Measurements from ENCODE around the gene ATP4B. TPM values are rescaled to one million over a fixed set of nuclear protein-coding genes. Genes with fewer than 3 reads are reported as not detected.

The ATP4B gene
- total RNA-seq, 1 donor from 2014 or later: not detected

- no peak for TF ChIP-seq CTCF (IDR thresholded peaks at IDR 0.05)
- intact Hi-C loops (cut with DNase I): no loop called here
- Histone ChIP-seq H3K4me1 (no peaks in the 10 kb centered on the region), H3K27me3 (no peaks in the 10 kb centered on the region), H3K36me3 (peaks cover 34 to 45% of the 10 kb centered on the region in 2 donors), H3K4me3 (no peak overlapping the region), H3K9me3 (no peaks in the 10 kb centered on the region), H3K27ac (no peak overlapping the region)
- peak in 1 of 2 donors; percentile 12 for DNase-seq (ENCODE audit: low spot score in 2 of 2)
Measured at GRCh38 chr13:113638173-113638746, 19.7 kb downstream of the ATP4B start.

- no peaks in the 10 kb centered on the region for H3K9me3 ChIP-seq
- peaks cover 37 to 45% of the 10 kb centered on the region in 2 donors for H3K36me3 ChIP-seq
- intact Hi-C loops (cut with DNase I): no loop called here
- H3K4me1 ChIP-seq: no peaks in the 10 kb centered on the region
- no peak for TF ChIP-seq CTCF (IDR thresholded peaks at IDR 0.05)
- no peak overlapping the region for H3K4me3 ChIP-seq
- no peak overlapping the region for H3K27ac ChIP-seq
- no peaks in the 10 kb centered on the region for H3K27me3 ChIP-seq
- peak in 1 of 2 donors; percentile 48 for DNase-seq (ENCODE audit: low spot score in 2 of 2)
Measured at GRCh38 chr13:113637262-113638160, 20.5 kb downstream of the ATP4B start.

DNA sequence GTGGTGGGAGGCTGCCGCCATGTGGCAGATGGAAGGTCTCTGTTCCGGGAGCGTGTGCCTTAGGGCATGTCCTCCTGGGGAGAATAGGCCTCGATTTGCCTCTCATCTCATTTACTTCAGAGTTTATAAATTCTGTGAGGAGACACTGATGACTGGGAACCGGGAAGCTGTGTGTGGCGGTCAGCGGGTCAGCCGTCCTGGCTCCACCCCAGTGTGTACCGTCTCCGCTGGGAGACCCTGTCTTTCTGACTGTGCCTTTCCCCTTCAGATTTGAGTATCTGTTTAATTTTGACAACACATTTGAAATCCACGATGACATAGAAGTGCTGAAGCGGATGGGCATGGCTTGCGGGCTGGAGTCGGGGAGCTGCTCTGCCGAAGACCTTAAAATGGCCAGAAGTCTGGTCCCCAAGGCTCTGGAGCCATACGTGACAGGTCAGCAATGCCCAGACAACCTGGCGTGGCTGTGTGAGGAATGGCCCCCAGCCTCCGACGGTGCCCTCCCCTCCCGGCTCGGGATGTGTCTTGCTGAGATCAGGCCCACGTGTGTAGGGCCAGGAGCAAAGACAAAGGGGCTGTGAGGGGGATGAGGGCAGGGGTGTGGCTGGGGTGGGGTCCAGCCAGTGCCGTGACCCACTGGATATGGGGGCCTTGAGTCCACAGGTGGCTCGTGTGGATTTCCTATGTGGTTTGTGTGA lies 21.6 kb downstream of the ATP4B start:
- Histone ChIP-seq H3K36me3 (peaks cover 37 to 41% of the 10 kb centered on the region in 2 donors), H3K27me3 (no peaks in the 10 kb centered on the region), H3K4me3 (no peak overlapping the region), H3K4me1 (no peaks in the 10 kb centered on the region), H3K27ac (no peak overlapping the region), H3K9me3 (no peaks in the 10 kb centered on the region)
- no peak for DNase-seq (ENCODE audit: low spot score in 2 of 2)
- TF ChIP-seq CTCF (IDR thresholded peaks at IDR 0.05): no peak
- intact Hi-C loops (cut with DNase I): no loop called here

GRCh38 chr13:113635709-113636108 lies 22.3 kb downstream of the ATP4B start:
- H3K4me3 ChIP-seq: no peak overlapping the region
- peaks cover 39% of the 10 kb centered on the region in 2 donors for H3K36me3 ChIP-seq
- intact Hi-C loops (cut with DNase I): no loop called here
- H3K27ac ChIP-seq: no peak overlapping the region
- H3K4me1 ChIP-seq: no peaks in the 10 kb centered on the region
- no peak for TF ChIP-seq CTCF (IDR thresholded peaks at IDR 0.05)
- no peaks in the 10 kb centered on the region for H3K27me3 ChIP-seq
- no peaks in the 10 kb centered on the region for H3K9me3 ChIP-seq
- DNase-seq (ENCODE audit: low spot score in 2 of 2): no peak

DNA sequence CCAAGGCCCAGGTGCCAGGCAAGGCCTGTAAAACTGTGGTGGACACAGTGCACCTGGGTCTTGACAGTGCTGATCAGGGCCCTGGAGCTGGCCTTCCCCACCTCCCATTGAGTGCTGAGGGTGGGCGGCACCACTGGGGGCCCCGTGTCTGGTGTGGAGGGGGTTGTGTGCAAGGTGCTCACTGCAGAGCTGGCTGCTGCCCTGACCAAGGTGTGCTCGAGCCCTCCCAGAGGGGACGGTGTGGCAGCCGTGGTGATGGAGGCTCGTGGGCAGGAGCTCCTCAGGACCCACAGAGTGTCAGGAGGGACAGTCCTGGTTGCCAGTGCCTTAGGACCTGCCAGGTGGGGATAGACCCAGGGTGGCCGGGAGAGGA lies 23.0 kb downstream of the ATP4B start:
- H3K27me3 ChIP-seq: no peaks in the 10 kb centered on the region
- peaks cover 39% of the 10 kb centered on the region in 2 donors for H3K36me3 ChIP-seq
- DNase-seq (ENCODE audit: low spot score in 2 of 2): no peak
- no peaks in the 10 kb centered on the region for H3K9me3 ChIP-seq
- TF ChIP-seq CTCF (IDR thresholded peaks at IDR 0.05): no peak
- H3K27ac ChIP-seq: no peak overlapping the region
- intact Hi-C loops (cut with DNase I): no loop called here
- H3K4me1 ChIP-seq: no peaks in the 10 kb centered on the region
- H3K4me3 ChIP-seq: no peak overlapping the region
